ENCODE measurements around the gene ABCG4.

ABCG4 gene

GRCh38 chr11:119198925-119199324 lies 50.1 kb downstream of the ABCG4 start:
- TF ChIP-seq REST (IDR thresholded peaks at IDR 0.05; ENCODE audit: low read depth) (no peak), TCF12 (IDR thresholded peaks at IDR 0.05; ENCODE audit: low read depth) (no peak), USF1 (IDR thresholded peaks at IDR 0.05) (0 out of 2 replicates have a peak, but pooled peaks have one; percentile 29), EGR1 (IDR thresholded peaks at IDR 0.05) (no peak), CREB1 (IDR thresholded peaks at IDR 0.05; ENCODE audit: low read depth) (no peak)

- TF ChIP-seq EGR1 (IDR thresholded peaks at IDR 0.05): no peak
- no peak for TF ChIP-seq MAX (IDR thresholded peaks at IDR 0.05)
- no peak for TF ChIP-seq CREB1 (IDR thresholded peaks at IDR 0.05; ENCODE audit: low read depth)
- TF ChIP-seq TAF1 (IDR thresholded peaks at IDR 0.05; ENCODE audit: low read depth): no peak
- TF ChIP-seq RAD21 (IDR thresholded peaks at IDR 0.05; ENCODE audit: low read depth): no peak
- TF ChIP-seq EP300 (IDR thresholded peaks at IDR 0.05; ENCODE audit: borderline replicate concordance): no peak
- TF ChIP-seq TCF12 (IDR thresholded peaks at IDR 0.05; ENCODE audit: low read depth): no peak
- TF ChIP-seq REST (IDR thresholded peaks at IDR 0.05; ENCODE audit: low read depth): no peak
- no peak for TF ChIP-seq FOXM1 (IDR thresholded peaks at IDR 0.05; ENCODE audit: borderline replicate concordance, low read depth)
- TF ChIP-seq NFIC (IDR thresholded peaks at IDR 0.05): no peak
- no peak for TF ChIP-seq YY1 (IDR thresholded peaks at IDR 0.05; ENCODE audit: low read depth)
- TF ChIP-seq CEBPB (IDR thresholded peaks at IDR 0.05): no peak
- TF ChIP-seq TEAD4 (IDR thresholded peaks at IDR 0.05): no peak
- no peak for TF ChIP-seq ZBTB7A (IDR thresholded peaks at IDR 0.05; ENCODE audit: low read depth)
- TF ChIP-seq USF1 (IDR thresholded peaks at IDR 0.05): no peak
Measured at GRCh38 chr11:119202554-119202953, 53.7 kb downstream of the ABCG4 start.

DNA sequence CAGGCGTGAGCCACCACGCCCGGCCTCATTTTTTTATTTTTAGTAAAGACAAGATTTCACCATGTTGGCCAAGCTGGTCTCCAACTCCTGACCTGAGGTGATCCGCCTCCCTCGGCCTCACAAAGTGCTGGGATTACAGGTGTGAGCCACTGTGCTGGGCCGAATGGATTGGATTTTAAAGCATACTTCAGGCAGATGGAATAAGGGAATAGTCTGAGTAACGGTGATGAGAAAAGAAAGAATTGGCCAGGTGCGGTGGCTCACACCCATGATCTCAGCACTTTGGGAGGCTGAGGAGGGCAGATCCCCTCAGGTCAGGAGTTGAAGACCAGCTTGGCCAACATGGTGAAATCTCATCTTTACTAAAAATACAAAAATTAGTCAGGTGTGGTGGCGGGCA lies 55.2 kb downstream of the ABCG4 start:
- no peak for TF ChIP-seq TEAD4 (IDR thresholded peaks at IDR 0.05)
- TF ChIP-seq FOXM1 (IDR thresholded peaks at IDR 0.05; ENCODE audit: borderline replicate concordance, low read depth): no peak
- no peak for TF ChIP-seq TAF1 (IDR thresholded peaks at IDR 0.05; ENCODE audit: low read depth)
- no peak for TF ChIP-seq CREB1 (IDR thresholded peaks at IDR 0.05; ENCODE audit: low read depth)
- no peak for TF ChIP-seq YY1 (IDR thresholded peaks at IDR 0.05; ENCODE audit: low read depth)
- no peak for TF ChIP-seq CEBPB (IDR thresholded peaks at IDR 0.05)
- TF ChIP-seq ZBTB7A (IDR thresholded peaks at IDR 0.05; ENCODE audit: low read depth): no peak
- no peak for TF ChIP-seq REST (IDR thresholded peaks at IDR 0.05; ENCODE audit: low read depth)
- no peak for TF ChIP-seq USF1 (IDR thresholded peaks at IDR 0.05)

DNA sequence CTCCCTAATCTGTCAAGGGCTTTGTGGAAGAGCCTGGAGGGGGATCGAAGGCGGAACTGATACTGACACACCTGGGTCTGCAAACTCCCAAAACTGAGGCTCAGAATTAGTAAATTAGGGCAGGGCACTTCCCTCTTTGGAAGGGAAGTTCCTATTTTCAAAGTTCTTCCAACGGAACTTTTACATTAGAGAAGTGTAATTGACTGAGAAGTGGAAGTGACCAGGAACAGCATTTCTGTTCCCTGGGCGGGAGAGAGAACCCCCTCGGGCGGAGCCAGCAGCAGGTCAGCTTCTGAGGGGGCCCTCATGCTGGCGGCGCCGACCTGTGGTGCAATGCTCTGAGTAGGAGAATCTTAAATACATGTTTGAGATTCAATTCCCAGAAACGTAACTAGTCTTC lies 56.2 kb downstream of the ABCG4 start:
- TF ChIP-seq TEAD4 (IDR thresholded peaks at IDR 0.05) (no peak), YY1 (IDR thresholded peaks at IDR 0.05; ENCODE audit: low read depth) (no peak), TCF12 (IDR thresholded peaks at IDR 0.05; ENCODE audit: low read depth) (no peak), FOXM1 (IDR thresholded peaks at IDR 0.05; ENCODE audit: borderline replicate concordance, low read depth) (no peak), ZBTB7A (IDR thresholded peaks at IDR 0.05; ENCODE audit: low read depth) (no peak), REST (IDR thresholded peaks at IDR 0.05; ENCODE audit: low read depth) (no peak), TAF1 (IDR thresholded peaks at IDR 0.05; ENCODE audit: low read depth) (no peak), RAD21 (IDR thresholded peaks at IDR 0.05; ENCODE audit: low read depth) (no peak), CEBPB (IDR thresholded peaks at IDR 0.05) (no peak), NFIC (IDR thresholded peaks at IDR 0.05) (no peak), CREB1 (IDR thresholded peaks at IDR 0.05; ENCODE audit: low read depth) (no peak), EP300 (IDR thresholded peaks at IDR 0.05; ENCODE audit: borderline replicate concordance) (no peak), MAX (IDR thresholded peaks at IDR 0.05) (no peak), EGR1 (IDR thresholded peaks at IDR 0.05) (no peak), USF1 (IDR thresholded peaks at IDR 0.05) (no peak)
